A549 (cell line): ENCODE results near the gene ALCAM.

Experiments used
- CBX2 ChIP-seq: fragments of 200-600 bp; sonication (generic); IDR thresholded peaks from 2 replicates; pipeline ENCODE4 v1.6.1; 2016; ENCODE audit warnings: low read depth, mild to moderate bottlenecking, borderline replicate concordance
- CEBPB ChIP-seq, 2 experiments: fragments of >200 bp in 1 of 2; sonication (Bioruptor Twin) in 1 of 2; formaldehyde crosslinking in 1 of 2; IDR thresholded peaks; 2 replicates each; pipeline ENCODE4 v1.6.1; 2012 to 2016
- EP300 ChIP-seq, 2 experiments: fragments of >200 bp; sonication (Bioruptor Twin); formaldehyde crosslinking; IDR thresholded peaks; 2 replicates in 1 of 2; 3 replicates in 1 of 2; pipeline ENCODE4 v1.6.1; 2016 to 2017
- HOXA7 ChIP-seq: fragments of 250-450 bp; sonication (Bioruptor Pico); IDR thresholded peaks from 2 replicates; pipeline ENCODE4 v1.5.0; 2020; ENCODE audit warnings: mild to moderate bottlenecking, moderate library complexity
- NFE2L2 ChIP-seq: fragments of 150-350 bp; conservative IDR thresholded peaks from 2 replicates; pipeline ENCODE4 v1.6.1; 2014; ENCODE audit warnings: low read length
- NR3C1 ChIP-seq: fragments of >200 bp; sonication (Bioruptor Twin); formaldehyde crosslinking; IDR thresholded peaks from 3 replicates; pipeline ENCODE4 v1.6.1; 2017
- POLR2A ChIP-seq: IDR thresholded peaks from 2 replicates; pipeline ENCODE4 v1.6.1; 2012; ENCODE audit warnings: mild to moderate bottlenecking, low read length
- RCOR1 ChIP-seq: fragments of 150-350 bp; IDR thresholded peaks from 2 replicates; pipeline ENCODE4 v1.6.1; 2014; ENCODE audit warnings: antibody characterized with exemption, low read length, low read depth
- REST ChIP-seq: fragments of 200-600 bp; sonication (generic); IDR thresholded peaks from 2 replicates; pipeline ENCODE4 v1.6.1; 2016; ENCODE audit warnings: antibody characterized with exemption, mild to moderate bottlenecking, moderate library complexity
- RNF2 ChIP-seq: fragments of 200-600 bp; sonication (generic); IDR thresholded peaks from 2 replicates; pipeline ENCODE4 v1.6.1; 2016; ENCODE audit warnings: low read depth, mild to moderate bottlenecking, antibody characterized with exemption, moderate library complexity, borderline replicate concordance
- TF ChIP-seq, protein P1 (sequence below): IDR thresholded peaks from 2 replicates; pipeline ENCODE4 v1.6.1; 2012
- TF ChIP-seq, protein P2 (sequence below): fragments of >200 bp; sonication (Bioruptor Twin); formaldehyde crosslinking; IDR thresholded peaks from 3 replicates; pipeline ENCODE4 v1.5.1; 2016
- TF ChIP-seq, protein P3 (sequence below): fragments of 250-450 bp; sonication (Bioruptor Pico); IDR thresholded peaks from 2 replicates; pipeline ENCODE4 v1.5.0; 2020; ENCODE audit warnings: low read depth, mild to moderate bottlenecking, moderate library complexity
- TF ChIP-seq, protein P4 (sequence below): IDR thresholded peaks from 2 replicates; pipeline ENCODE4 v1.6.1; 2012

DNA sequence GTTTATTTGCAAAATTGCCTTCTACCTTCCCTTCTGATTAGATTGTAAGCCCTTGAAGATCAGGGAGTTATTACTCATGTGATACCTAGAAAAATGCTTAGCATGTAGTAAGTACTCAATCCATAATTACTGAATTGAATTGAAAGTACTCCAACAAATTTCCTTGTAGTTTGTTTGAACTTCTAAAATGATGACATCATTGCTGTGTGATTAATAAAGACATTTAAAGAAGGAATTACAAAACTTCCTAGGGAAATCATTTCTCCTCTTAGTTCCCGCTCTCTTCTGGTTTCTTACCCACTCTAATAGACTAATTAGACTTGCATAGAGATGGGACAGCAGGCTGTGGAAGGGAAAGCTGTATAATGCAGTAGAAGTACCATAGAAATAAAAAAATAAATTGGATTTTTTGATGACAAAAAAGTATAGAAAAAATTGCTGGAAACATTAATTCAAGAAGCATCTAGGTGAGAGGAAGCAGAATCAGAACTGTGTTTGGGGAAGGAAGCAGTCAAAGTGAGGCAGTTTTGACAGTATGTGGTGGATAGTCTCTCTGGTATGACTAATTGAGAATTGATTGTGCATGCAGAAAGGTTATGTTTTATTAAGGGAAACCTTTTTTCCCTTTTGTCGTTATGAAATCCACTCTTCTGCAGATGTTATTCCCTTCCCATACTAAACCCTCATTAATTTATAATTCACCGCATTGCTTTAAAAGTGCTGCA is 93.0 kb downstream of the ALCAM start:
- TF ChIP-seq NR3C1 (no peak), NFE2L2 (no peak), CBX2 (no peak), CEBPB (IDR thresholded peaks at IDR 0.05) (no peak), REST (no peak), EP300 (IDR thresholded peaks at IDR 0.05) (no peak), HOXA7 (CRISPR knock-in tag) (no peak), POLR2A (no peak), RNF2 (no peak), RCOR1 (no peak)
- TF ChIP-seq, protein P1, sequence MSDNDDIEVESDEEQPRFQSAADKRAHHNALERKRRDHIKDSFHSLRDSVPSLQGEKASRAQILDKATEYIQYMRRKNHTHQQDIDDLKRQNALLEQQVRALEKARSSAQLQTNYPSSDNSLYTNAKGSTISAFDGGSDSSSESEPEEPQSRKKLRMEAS = no peak
- TF ChIP-seq, protein P2, sequence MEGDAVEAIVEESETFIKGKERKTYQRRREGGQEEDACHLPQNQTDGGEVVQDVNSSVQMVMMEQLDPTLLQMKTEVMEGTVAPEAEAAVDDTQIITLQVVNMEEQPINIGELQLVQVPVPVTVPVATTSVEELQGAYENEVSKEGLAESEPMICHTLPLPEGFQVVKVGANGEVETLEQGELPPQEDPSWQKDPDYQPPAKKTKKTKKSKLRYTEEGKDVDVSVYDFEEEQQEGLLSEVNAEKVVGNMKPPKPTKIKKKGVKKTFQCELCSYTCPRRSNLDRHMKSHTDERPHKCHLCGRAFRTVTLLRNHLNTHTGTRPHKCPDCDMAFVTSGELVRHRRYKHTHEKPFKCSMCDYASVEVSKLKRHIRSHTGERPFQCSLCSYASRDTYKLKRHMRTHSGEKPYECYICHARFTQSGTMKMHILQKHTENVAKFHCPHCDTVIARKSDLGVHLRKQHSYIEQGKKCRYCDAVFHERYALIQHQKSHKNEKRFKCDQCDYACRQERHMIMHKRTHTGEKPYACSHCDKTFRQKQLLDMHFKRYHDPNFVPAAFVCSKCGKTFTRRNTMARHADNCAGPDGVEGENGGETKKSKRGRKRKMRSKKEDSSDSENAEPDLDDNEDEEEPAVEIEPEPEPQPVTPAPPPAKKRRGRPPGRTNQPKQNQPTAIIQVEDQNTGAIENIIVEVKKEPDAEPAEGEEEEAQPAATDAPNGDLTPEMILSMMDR = no peak
- TF ChIP-seq, protein P3, sequence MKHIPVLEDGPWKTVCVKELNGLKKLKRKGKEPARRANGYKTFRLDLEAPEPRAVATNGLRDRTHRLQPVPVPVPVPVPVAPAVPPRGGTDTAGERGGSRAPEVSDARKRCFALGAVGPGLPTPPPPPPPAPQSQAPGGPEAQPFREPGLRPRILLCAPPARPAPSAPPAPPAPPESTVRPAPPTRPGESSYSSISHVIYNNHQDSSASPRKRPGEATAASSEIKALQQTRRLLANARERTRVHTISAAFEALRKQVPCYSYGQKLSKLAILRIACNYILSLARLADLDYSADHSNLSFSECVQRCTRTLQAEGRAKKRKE (CRISPR knock-in tag) = no peak
- TF ChIP-seq, protein P4, sequence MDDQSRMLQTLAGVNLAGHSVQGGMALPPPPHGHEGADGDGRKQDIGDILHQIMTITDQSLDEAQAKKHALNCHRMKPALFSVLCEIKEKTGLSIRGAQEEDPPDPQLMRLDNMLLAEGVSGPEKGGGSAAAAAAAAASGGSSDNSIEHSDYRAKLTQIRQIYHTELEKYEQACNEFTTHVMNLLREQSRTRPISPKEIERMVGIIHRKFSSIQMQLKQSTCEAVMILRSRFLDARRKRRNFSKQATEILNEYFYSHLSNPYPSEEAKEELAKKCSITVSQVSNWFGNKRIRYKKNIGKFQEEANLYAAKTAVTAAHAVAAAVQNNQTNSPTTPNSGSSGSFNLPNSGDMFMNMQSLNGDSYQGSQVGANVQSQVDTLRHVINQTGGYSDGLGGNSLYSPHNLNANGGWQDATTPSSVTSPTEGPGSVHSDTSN = no peak
